ENCODE results near the gene PEX6.
"Not testable (repeated sequence)": the region's sequence is repeated elsewhere in the genome, so short reads cannot be mapped to it uniquely, and the experiment has no call there.

Gene PEX6

GRCh38 chr6:42998205-42998604, 19.2 kb upstream of the PEX6 start:
- DNase-seq = not testable (repeated sequence)

GRCh38 chr6:42996513-42996912, 17.5 kb upstream of the PEX6 start:
- DNase-seq = no peak

- no peak for DNase-seq
Observed at GRCh38 chr6:42993445-42993844, 14.5 kb upstream of the PEX6 start.

- DNase-seq = no peak
Observed at GRCh38 chr6:42989923-42990322, 10.9 kb upstream of the PEX6 start.

- no peak for DNase-seq
Observed at GRCh38 chr6:42988486-42989020, 9.6 kb upstream of the PEX6 start.

GRCh38 chr6:42987533-42988451, 8.8 kb upstream of the PEX6 start:
- DNase-seq = no peak

- DNase-seq = peak in 1 of 2 experiments; percentile 22
Observed at GRCh38 chr6:42984924-42985475, 6.0 kb upstream of the PEX6 start.

GRCh38 chr6:42984001-42984923, 5.3 kb upstream of the PEX6 start, which contains the start of gene PPP2R5D:
TSS of gene PPP2R5D (plus strand) at chr6:42984570. CDS start at chr6:42984678, 108 bp downstream.
- peak; percentile 99 for DNase-seq

GRCh38 chr6:42981836-42982235, 2.9 kb upstream of the PEX6 start:
- DNase-seq = no peak

- no peak for DNase-seq
Observed at GRCh38 chr6:42979523-42980177, 669 bp upstream of the PEX6 start.

GRCh38 chr6:42978487-42978838, 518 bp downstream of the PEX6 start:
- no peak for DNase-seq

GRCh38 chr6:42974919-42975505, 4.0 kb downstream of the PEX6 start:
- DNase-seq = peak in 1 of 2 experiments; percentile 56

GRCh38 chr6:42973926-42974325, 5.1 kb downstream of the PEX6 start:
- DNase-seq = no peak

GRCh38 chr6:42971746-42972327, 7.1 kb downstream of the PEX6 start:
- no peak for DNase-seq

- DNase-seq = no peak
Observed at GRCh38 chr6:42970871-42971612, 7.9 kb downstream of the PEX6 start.

GRCh38 chr6:42969934-42970333, 9.0 kb downstream of the PEX6 start:
- no peak for DNase-seq

- DNase-seq = no peak
Observed at GRCh38 chr6:42969431-42969830, 9.6 kb downstream of the PEX6 start.

GRCh38 chr6:42968783-42969182, 10.2 kb downstream of the PEX6 start:
- DNase-seq = no peak

GRCh38 chr6:42968126-42968701, 10.8 kb downstream of the PEX6 start:
- DNase-seq = no peak

GRCh38 chr6:42967228-42967627, 11.8 kb downstream of the PEX6 start:
- DNase-seq = no peak

- no peak for DNase-seq
Observed at GRCh38 chr6:42966571-42966970, 12.4 kb downstream of the PEX6 start.

Measured in NCI-H524 (cell line).